SKM-1 treated with dmso at 0.1 percent for 144 hours (cell line): Measurements from ENCODE around the gene B9D1.
"Not testable (repeated sequence)": the region's sequence is repeated elsewhere in the genome, so short reads cannot be mapped to it uniquely, and the experiment has no call there.

Source experiments
- DNase-seq: peaks from one replicate; lab custom pipeline; 2025; ENCODE audit not compliant: unreplicated experiment; lab: John Stamatoyannopoulos, UW

The B9D1 gene

GRCh38 chr17:19360772-19361171 lies 1.8 kb downstream of the B9D1 start:
- no peak for DNase-seq

GRCh38 chr17:19359856-19360255 lies 2.7 kb downstream of the B9D1 start:
- no peak for DNase-seq

GRCh38 chr17:19359151-19359550 lies 3.4 kb downstream of the B9D1 start:
- no peak for DNase-seq

GRCh38 chr17:19357761-19358160 lies 4.8 kb downstream of the B9D1 start:
- DNase-seq = no peak

GRCh38 chr17:19357351-19357750 lies 5.2 kb downstream of the B9D1 start:
- no peak for DNase-seq

- DNase-seq = no peak
These were observed 7.8 kb downstream of the B9D1 start for GRCh38 chr17:19354748-19355147.

- DNase-seq = not testable (repeated sequence)
These were observed 9.1 kb downstream of the B9D1 start for GRCh38 chr17:19353401-19353800.

GRCh38 chr17:19348806-19349205 lies 13.7 kb downstream of the B9D1 start:
- DNase-seq = no peak

GRCh38 chr17:19348081-19348650 lies 14.4 kb downstream of the B9D1 start:
- DNase-seq = no peak

- no peak for DNase-seq
These were observed 15.0 kb downstream of the B9D1 start for GRCh38 chr17:19347323-19348080.

- DNase-seq = no peak
These were observed 15.9 kb downstream of the B9D1 start for GRCh38 chr17:19346351-19347255.

GRCh38 chr17:19345486-19346350 lies 16.8 kb downstream of the B9D1 start:
- DNase-seq = no peak

GRCh38 chr17:19345067-19345460 lies 17.5 kb downstream of the B9D1 start:
- DNase-seq = no peak

GRCh38 chr17:19344311-19345066 lies 18.0 kb downstream of the B9D1 start:
- no peak for DNase-seq

GRCh38 chr17:19343671-19344151 lies 18.8 kb downstream of the B9D1 start:
- DNase-seq = no peak

GRCh38 chr17:19343256-19343630 lies 19.3 kb downstream of the B9D1 start:
- no peak for DNase-seq

GRCh38 chr17:19342611-19343255 lies 19.8 kb downstream of the B9D1 start:
- no peak for DNase-seq

- no peak for DNase-seq
These were observed 20.6 kb downstream of the B9D1 start for GRCh38 chr17:19341641-19342610.
